Common myeloid progenitor, CD34-positive (primary cell): ENCODE measurements around the gene FTO.

ENCODE experiments used
- CTCF ChIA-PET: fragments of 350-600 bp; sonication (Branson Sonifier 250); formaldehyde crosslinking; loops from one replicate; lab custom pipeline; 2021; ENCODE audit warnings: antibody characterized with exemption; lab: Charles Lee
- POLR2A ChIA-PET: fragments of 350-600 bp; sonication (Branson Sonifier 250); formaldehyde crosslinking; loops from one replicate; lab custom pipeline; 2021; ENCODE audit warnings: antibody characterized with exemption; lab: Charles Lee
- DNase-seq, 3 donors: peaks; one replicate each; pipeline versions ENCODE4 v3.0.0 to v3.0.0-alpha.2; 2013
- H3K27ac ChIP-seq, 2 experiments: 1 replicate in 1 of 2; 2 replicates in 1 of 2; pipeline ENCODE4 v1.7.0; 2013; ENCODE audit warnings: inconsistent platforms in 2 of 2, low read length in 2 of 2, mild to moderate bottlenecking in 2 of 2, low read depth in 1 of 2, moderate library complexity in 1 of 2; ENCODE audit not compliant: severe bottlenecking in 2 of 2, insufficient read depth in 1 of 2, poor library complexity in 1 of 2
- H3K27me3 ChIP-seq, 5 experiments: replicated peaks in 2 of 5; 1 replicate in 3 of 5; 2 replicates in 2 of 5; pipeline versions ENCODE4 v1.6.1 to v1.7.0; 2013; ENCODE audit warnings: low read length in 4 of 5, mild to moderate bottlenecking in 2 of 5, moderate library complexity in 2 of 5, inconsistent platforms in 1 of 5; ENCODE audit not compliant: insufficient read depth in 5 of 5, control insufficient read depth in 4 of 5
- H3K36me3 ChIP-seq, 4 experiments: 1 replicate in 2 of 4; 2 replicates in 2 of 4; pipeline versions ENCODE4 v1.6.1 to v1.7.0; 2013; ENCODE audit warnings: low read length in 3 of 4, control low read depth in 1 of 4, mild to moderate bottlenecking in 1 of 4; ENCODE audit not compliant: control insufficient read depth in 4 of 4, insufficient read depth in 4 of 4
- H3K4me1 ChIP-seq, 4 experiments: 1 replicate in 3 of 4; 2 replicates in 1 of 4; pipeline versions ENCODE4 v1.6.1 to v1.7.1; 2013; ENCODE audit warnings: low read length in 3 of 4, mild to moderate bottlenecking in 3 of 4, control low read depth in 1 of 4, inconsistent platforms in 1 of 4, moderate library complexity in 1 of 4; ENCODE audit not compliant: control insufficient read depth in 4 of 4, insufficient read depth in 4 of 4; ENCODE audit errors: control extremely low read depth in 1 of 4
- H3K4me3 ChIP-seq, 7 experiments: 1 replicate in 4 of 7; 2 replicates in 3 of 7; pipeline versions ENCODE4 v1.5.1 to v1.7.0; 2013; ENCODE audit warnings: mild to moderate bottlenecking in 7 of 7, low read length in 6 of 7, moderate library complexity in 6 of 7, inconsistent platforms in 2 of 7, low read depth in 2 of 7, control low read depth in 1 of 7; ENCODE audit not compliant: insufficient read depth in 4 of 7, control insufficient read depth in 1 of 7; ENCODE audit errors: extremely low read depth in 1 of 7
- H3K9me3 ChIP-seq, 5 experiments: 1 replicate in 4 of 5; 2 replicates in 1 of 5; pipeline versions ENCODE4 v1.6.1 to v1.7.1; 2013; ENCODE audit warnings: low read length in 4 of 5, mild to moderate bottlenecking in 2 of 5, inconsistent platforms in 1 of 5, low read depth in 1 of 5, moderate library complexity in 1 of 5; ENCODE audit not compliant: control insufficient read depth in 4 of 5, insufficient read depth in 2 of 5; ENCODE audit errors: control extremely low read depth in 1 of 5
- WGBS: methylation state at CpG from one replicate; pipeline ENCODE4 v1.1.5; 2013; ENCODE audit not compliant: insufficient coverage; 5-methylcytosine and 5-hydroxymethylcytosine counted together

The FTO gene

GRCh38 chr16:53785916-53786315, 82.0 kb downstream of the FTO start:
- Histone ChIP-seq H3K36me3 (no peaks in the 10 kb centered on the region), H3K27me3 (no peaks in the 10 kb centered on the region), H3K9me3 (no peaks in the 10 kb centered on the region), H3K4me1 (no peaks in the 10 kb centered on the region), H3K27ac (no peak overlapping the region), H3K4me3 (no peak overlapping the region)
- DNase-seq = peak in 1 of 3 donors; percentile 23
- ChIA-PET CTCF (interaction anchor here (4.1 kb wide), 1 partner anchor 11 kb away, joined by 31 read pairs; no protein-coding TSS in a partner anchor), POLR2A (no interaction called here)
- WGBS = 44% methylated on average over 1 of the region's 3 CpGs

DNA sequence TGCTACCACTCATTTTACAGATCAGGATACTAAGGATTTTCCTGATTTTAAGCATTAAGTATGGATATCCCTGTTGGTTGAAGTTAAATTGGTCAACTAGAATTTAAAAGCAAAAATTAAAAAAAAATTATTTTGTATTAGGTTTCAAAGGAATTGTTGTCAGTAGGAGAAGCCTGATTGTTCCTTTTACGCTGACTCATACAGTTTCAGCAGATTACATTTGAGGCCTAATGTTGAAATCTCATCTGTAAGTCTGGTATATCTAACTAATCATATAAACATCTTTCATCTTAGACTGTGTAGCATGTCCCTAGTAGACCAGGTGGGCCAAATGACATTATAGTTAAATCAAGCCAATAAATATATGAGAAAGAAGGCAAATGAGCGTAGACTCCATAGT, 83.5 kb downstream of the FTO start:
- CTCF ChIA-PET = no interaction called here
- Histone ChIP-seq H3K4me3 (no peak overlapping the region), H3K4me1 (no peaks in the 10 kb centered on the region), H3K36me3 (no peaks in the 10 kb centered on the region), H3K9me3 (no peaks in the 10 kb centered on the region), H3K27ac (no peak overlapping the region), H3K27me3 (no peaks in the 10 kb centered on the region)
- no peak for DNase-seq
- WGBS = 100% methylated on average over 1 of the region's 2 CpGs
- POLR2A ChIA-PET = no interaction called here

GRCh38 chr16:53789137-53789536, 85.2 kb downstream of the FTO start:
- H3K27ac ChIP-seq = no peak overlapping the region
- H3K9me3 ChIP-seq = no peaks in the 10 kb centered on the region
- no CpG with 5 or more reads among the region's 2 CpGs for WGBS
- CTCF ChIA-PET = no interaction called here
- no peaks in the 10 kb centered on the region for H3K36me3 ChIP-seq
- POLR2A ChIA-PET = no interaction called here
- no peaks in the 10 kb centered on the region for H3K27me3 ChIP-seq
- no peak for DNase-seq
- no peaks in the 10 kb centered on the region for H3K4me1 ChIP-seq
- no peak overlapping the region for H3K4me3 ChIP-seq

- DNase-seq = no peak
- H3K4me3 ChIP-seq = no peak overlapping the region
- no peak overlapping the region for H3K27ac ChIP-seq
- CTCF ChIA-PET = interaction anchor here (2.2 kb wide), 1 partner anchor 19 kb away, joined by 4 read pairs; no protein-coding TSS in a partner anchor
- H3K9me3 ChIP-seq = peaks cover 0 to 5% (median 0%) of the 10 kb centered on the region in 5 experiments
- H3K27me3 ChIP-seq = no peaks in the 10 kb centered on the region
- H3K36me3 ChIP-seq = no peaks in the 10 kb centered on the region
- H3K4me1 ChIP-seq = no peaks in the 10 kb centered on the region
- POLR2A ChIA-PET = no interaction called here
- 98% methylated on average over 4 of the region's 6 CpGs for WGBS
Observed at GRCh38 chr16:53792161-53792951, 88.4 kb downstream of the FTO start.

GRCh38 chr16:53803451-53803850, 99.5 kb downstream of the FTO start:
- Histone ChIP-seq H3K4me3 (no peak overlapping the region), H3K9me3 (peaks cover 0 to 15% (median 0%) of the 10 kb centered on the region in 5 experiments), H3K27me3 (no peaks in the 10 kb centered on the region), H3K4me1 (no peaks in the 10 kb centered on the region), H3K36me3 (no peaks in the 10 kb centered on the region), H3K27ac (no peak overlapping the region)
- ChIA-PET CTCF (no interaction called here), POLR2A (no interaction called here)
- no peak for DNase-seq

DNA sequence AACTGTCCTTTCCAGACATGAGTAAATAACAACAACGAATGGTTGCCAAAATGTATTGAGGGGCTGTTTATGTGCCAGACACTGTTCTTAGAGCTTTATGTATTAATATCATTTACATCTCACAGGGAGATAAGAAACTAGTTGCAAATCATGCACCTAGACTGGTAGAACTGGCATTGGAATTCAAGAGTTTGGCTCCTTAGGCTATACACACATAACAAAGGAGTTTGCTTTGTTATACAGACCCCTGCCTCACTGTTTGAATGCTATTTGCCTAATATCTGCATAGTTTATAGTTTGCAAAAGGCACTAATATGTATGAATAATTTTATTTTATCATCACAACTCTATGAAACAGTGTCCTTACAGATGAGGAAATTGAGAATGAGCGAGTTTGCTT, 100.0 kb downstream of the FTO start:
- POLR2A ChIA-PET = no interaction called here
- Histone ChIP-seq H3K9me3 (peaks cover 0 to 15% (median 0%) of the 10 kb centered on the region in 5 experiments), H3K36me3 (no peaks in the 10 kb centered on the region), H3K27me3 (no peaks in the 10 kb centered on the region), H3K4me3 (no peak overlapping the region), H3K4me1 (no peaks in the 10 kb centered on the region), H3K27ac (no peak overlapping the region)
- no peak for DNase-seq
- CTCF ChIA-PET = no interaction called here
- WGBS = 83% methylated on average over 1 of the region's 2 CpGs

GRCh38 chr16:53804467-53804866, 100.5 kb downstream of the FTO start:
- 96% methylated on average over 4 of the region's 7 CpGs for WGBS
- no peak overlapping the region for H3K27ac ChIP-seq
- peaks cover 0 to 12% (median 0%) of the 10 kb centered on the region in 5 experiments for H3K9me3 ChIP-seq
- no peaks in the 10 kb centered on the region for H3K4me1 ChIP-seq
- H3K36me3 ChIP-seq = no peaks in the 10 kb centered on the region
- no peak for DNase-seq
- no peak overlapping the region for H3K4me3 ChIP-seq
- H3K27me3 ChIP-seq = no peaks in the 10 kb centered on the region
- POLR2A ChIA-PET = no interaction called here
- CTCF ChIA-PET = no interaction called here
